SJCRH30 (cell line): ENCODE measurements around the gene GTPBP4. TPM values are rescaled to one million over a fixed set of nuclear protein-coding genes. Genes with fewer than 3 reads are reported as not detected.

ENCODE experiments used
- DNase-seq, 2 experiments: peaks; one replicate each; pipeline ENCODE4 v3.0.0-alpha.2; 2015 to 2020
- H3K27ac ChIP-seq: fragments of 250-450 bp; sonication (Bioruptor Pico); 2 replicates; pipeline ENCODE4 v1.5.1; 2020; ENCODE audit warnings: mild to moderate bottlenecking, moderate library complexity
- H3K27me3 ChIP-seq: fragments of 250-450 bp; sonication (Bioruptor Pico); 2 replicates; pipeline ENCODE4 v1.5.1; 2020; ENCODE audit warnings: mild to moderate bottlenecking, moderate library complexity
- H3K36me3 ChIP-seq: fragments of 250-450 bp; sonication (Bioruptor Pico); 2 replicates; pipeline ENCODE4 v1.5.1; 2020; ENCODE audit warnings: mild to moderate bottlenecking, moderate library complexity
- H3K4me1 ChIP-seq: fragments of 250-450 bp; sonication (Bioruptor Pico); 2 replicates; pipeline ENCODE4 v1.5.1; 2020; ENCODE audit warnings: mild to moderate bottlenecking, moderate library complexity
- H3K4me3 ChIP-seq: fragments of 250-450 bp; sonication (Bioruptor Pico); 2 replicates; pipeline ENCODE4 v1.5.1; 2020; ENCODE audit warnings: mild to moderate bottlenecking, moderate library complexity
- H3K9me3 ChIP-seq: fragments of 250-450 bp; sonication (Bioruptor Pico); replicated peaks from 2 replicates; pipeline ENCODE4 v1.5.1; 2020; ENCODE audit warnings: mild to moderate bottlenecking, moderate library complexity
- total RNA-seq: library from RNA; depleted of rRNA; stranded (reverse); fragments of >200 nt; shearing (Covaris generic); gene quantifications from 2 replicates; pipeline ENCODE4 v1.2.3, GENCODE V29; 2014

GTPBP4 gene
- total RNA-seq, 1 experiment from 2014 or later = 58.5 TPM

DNA sequence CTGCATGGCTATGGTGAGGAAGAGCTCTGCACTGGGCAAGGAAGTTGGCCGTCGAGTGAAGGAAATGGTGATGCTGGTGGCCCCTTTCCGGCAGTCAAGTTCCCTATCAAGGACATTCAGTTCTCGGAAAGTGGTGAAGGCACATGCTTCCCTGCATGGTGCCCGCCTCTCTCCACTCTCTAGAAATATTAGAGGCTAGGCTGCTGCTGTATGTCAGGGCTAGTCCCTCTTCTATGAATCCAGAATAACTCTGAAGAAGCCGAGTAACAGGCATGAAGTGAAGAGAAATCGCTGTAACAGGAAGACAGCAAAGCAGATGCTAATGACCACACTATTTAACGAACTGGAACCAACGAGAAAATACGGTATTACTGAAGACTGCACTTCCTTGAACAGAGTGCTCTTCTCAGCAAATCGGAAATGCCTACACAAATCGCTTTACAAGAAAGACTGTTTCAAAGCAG, 55.3 kb downstream of the GTPBP4 start:
- no peak overlapping the region for H3K27ac ChIP-seq
- DNase-seq = no peak
- peaks cover 34% of the 10 kb centered on the region for H3K36me3 ChIP-seq
- no peaks in the 10 kb centered on the region for H3K9me3 ChIP-seq
- no peaks in the 10 kb centered on the region for H3K4me1 ChIP-seq
- H3K27me3 ChIP-seq = no peaks in the 10 kb centered on the region
- no peak overlapping the region for H3K4me3 ChIP-seq

DNA sequence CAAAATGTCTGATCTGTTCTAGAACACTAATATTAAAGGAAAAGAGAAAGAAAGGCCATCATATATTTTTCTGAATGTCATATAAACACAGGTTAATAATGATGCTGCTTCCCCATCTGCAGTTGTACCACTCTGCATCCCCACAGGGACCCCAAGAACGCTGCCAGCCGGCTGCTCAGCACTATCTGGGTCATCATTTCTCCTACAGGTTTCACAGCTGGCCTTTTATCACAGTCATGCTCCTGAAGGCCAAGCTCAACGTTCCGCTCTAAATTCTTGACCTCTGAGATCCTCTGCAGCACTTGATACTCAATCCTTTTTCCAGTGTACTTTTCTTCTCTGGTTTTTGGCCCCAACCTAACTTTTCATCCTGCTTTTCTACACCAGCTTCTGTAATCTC, 55.9 kb downstream of the GTPBP4 start:
- Histone ChIP-seq H3K4me3 (no peak overlapping the region), H3K9me3 (no peaks in the 10 kb centered on the region), H3K4me1 (no peaks in the 10 kb centered on the region), H3K36me3 (peaks cover 34% of the 10 kb centered on the region), H3K27me3 (no peaks in the 10 kb centered on the region), H3K27ac (no peak overlapping the region)
- no peak for DNase-seq

DNA sequence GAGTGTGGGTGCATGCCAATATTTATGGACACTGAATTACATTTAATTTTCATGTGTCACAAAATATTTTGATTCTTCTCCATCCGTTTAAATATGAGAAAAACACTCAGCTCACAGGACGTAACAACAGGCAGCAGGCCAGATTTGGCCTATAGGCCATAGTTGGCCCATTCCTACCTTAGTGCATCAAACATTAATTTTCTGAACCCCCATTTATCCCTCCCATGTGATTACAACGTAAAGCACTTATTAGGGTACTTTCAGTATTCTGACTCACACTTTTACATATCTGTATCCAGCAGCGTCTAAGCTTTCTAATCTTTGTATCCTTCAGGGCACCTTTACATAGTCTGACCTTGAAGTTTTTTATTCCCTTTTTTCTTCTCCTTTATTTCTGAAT, 56.7 kb downstream of the GTPBP4 start:
- H3K9me3 ChIP-seq = no peaks in the 10 kb centered on the region
- H3K27ac ChIP-seq = no peak overlapping the region
- DNase-seq = no peak
- H3K27me3 ChIP-seq = no peaks in the 10 kb centered on the region
- H3K36me3 ChIP-seq = peaks cover 31% of the 10 kb centered on the region
- no peaks in the 10 kb centered on the region for H3K4me1 ChIP-seq
- no peak overlapping the region for H3K4me3 ChIP-seq

DNA sequence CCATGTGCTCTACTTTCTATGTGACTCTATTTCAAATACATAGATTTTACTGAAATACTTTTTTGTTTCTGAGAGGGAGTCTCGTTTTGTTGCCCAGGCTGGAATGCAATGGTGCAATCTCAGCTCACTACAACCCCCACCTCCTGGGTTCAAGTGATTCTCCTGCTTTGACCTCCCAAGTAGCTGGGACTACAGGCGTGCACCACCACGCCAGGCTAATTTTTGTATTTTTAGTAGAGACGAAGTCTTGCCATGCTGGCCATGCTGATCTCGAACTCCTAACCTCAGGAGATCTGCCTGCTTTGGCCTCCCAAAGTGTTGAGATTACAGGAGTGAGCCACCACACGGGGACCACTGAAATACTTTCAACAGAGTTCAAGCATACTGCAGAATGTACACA, 57.2 kb downstream of the GTPBP4 start:
- H3K4me1 ChIP-seq = no peaks in the 10 kb centered on the region
- peaks cover 26% of the 10 kb centered on the region for H3K36me3 ChIP-seq
- DNase-seq = no peak
- no peaks in the 10 kb centered on the region for H3K9me3 ChIP-seq
- no peak overlapping the region for H3K4me3 ChIP-seq
- H3K27ac ChIP-seq = no peak overlapping the region
- H3K27me3 ChIP-seq = no peaks in the 10 kb centered on the region

DNA sequence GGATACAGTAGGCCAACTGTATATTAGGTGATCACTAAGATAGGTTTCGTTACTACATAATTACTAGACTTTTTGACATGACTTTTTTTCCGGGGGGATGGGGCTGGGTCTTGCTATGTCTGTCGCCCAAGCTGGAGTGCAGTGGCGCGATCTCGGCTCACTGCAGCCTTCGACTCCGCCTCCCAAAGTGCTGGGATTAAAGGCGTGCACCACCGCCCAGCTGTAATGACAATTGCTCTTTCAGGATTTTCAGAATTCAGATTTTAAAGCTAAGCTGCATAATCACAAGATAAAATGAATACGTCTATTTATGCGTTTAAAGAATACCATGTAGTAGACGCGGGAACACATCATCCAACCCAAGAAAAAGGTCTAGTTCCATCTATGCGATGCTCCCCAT, 59.7 kb downstream of the GTPBP4 start:
- Histone ChIP-seq H3K27ac (peak overlapping the region; percentile 83), H3K9me3 (no peaks in the 10 kb centered on the region), H3K36me3 (peaks cover 25% of the 10 kb centered on the region), H3K4me1 (no peaks in the 10 kb centered on the region), H3K27me3 (no peaks in the 10 kb centered on the region), H3K4me3 (peak overlapping the region; percentile 70)
- peak in 1 of 2 experiments; percentile 22 for DNase-seq

DNA sequence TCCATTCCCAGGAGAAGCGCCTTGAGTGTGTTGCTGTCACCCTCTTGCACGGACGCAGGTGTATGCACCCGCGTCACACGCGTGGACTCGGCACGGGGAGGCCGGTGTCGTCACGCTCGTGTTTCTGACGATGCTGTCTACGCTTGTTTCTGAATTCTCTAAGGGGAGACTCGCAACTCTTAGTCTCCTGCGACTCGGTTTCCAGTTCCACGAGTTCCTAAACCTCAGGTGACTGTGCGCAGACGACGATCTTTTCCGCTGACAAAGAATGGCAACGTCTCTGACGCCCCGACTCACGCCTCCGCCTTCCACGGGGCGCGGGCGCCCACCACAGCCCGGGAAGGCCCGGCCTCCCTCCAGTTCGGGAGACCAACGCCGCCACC, 60.1 kb downstream of the GTPBP4 start:
- DNase-seq = no peak
- H3K4me3 ChIP-seq = peak overlapping the region; percentile 70
- H3K27me3 ChIP-seq = no peaks in the 10 kb centered on the region
- H3K9me3 ChIP-seq = no peaks in the 10 kb centered on the region
- H3K27ac ChIP-seq = peak overlapping the region; percentile 83
- H3K36me3 ChIP-seq = peaks cover 21% of the 10 kb centered on the region
- no peaks in the 10 kb centered on the region for H3K4me1 ChIP-seq

DNA sequence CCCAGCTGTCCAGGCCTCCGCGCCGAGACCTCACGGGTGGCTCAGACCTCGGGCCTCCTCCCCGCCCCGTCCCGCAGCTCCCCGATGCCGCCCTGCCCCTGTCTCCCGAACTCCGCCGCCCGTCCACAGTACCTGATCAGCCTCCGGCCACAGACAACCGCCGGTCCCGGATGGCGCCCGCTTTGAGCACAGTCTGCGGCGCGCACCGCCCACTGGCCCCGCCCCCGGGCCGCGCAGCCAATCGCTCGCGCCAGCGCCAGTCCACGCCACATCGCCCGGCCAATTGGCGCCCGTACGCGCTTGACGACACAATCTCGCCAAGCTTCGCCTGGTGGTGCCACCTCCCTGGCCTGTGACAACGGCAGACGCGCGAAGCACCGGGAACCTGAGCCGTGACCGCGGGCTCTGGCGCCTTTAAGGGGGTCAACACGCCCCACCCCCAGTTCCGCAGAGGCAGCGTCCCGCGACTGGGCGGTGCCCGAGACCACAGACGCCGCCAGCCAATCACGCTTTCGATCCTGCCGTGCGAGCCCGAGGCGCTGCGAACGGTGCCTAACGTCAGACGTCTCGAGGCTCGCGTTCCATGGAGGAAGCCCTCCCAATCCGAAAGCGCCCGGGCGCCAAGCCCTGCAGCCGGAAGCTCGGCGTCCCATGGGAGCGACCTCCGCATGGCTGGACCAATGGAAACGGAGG, 60.6 kb downstream of the GTPBP4 start, which contains the start of gene IDI1:
Gene IDI1 (minus strand): TSS at position 388 of the 693 bp plus-strand sequence. CDS start 116 bp downstream, at position 272.
- no peaks in the 10 kb centered on the region for H3K9me3 ChIP-seq
- peaks cover 19% of the 10 kb centered on the region for H3K36me3 ChIP-seq
- DNase-seq = peak; percentile 96 to 97
- H3K4me3 ChIP-seq = peak within 1 kb of the TSS; percentile 70
- H3K4me1 ChIP-seq = no peaks in the 10 kb centered on the region
- no peaks in the 10 kb centered on the region for H3K27me3 ChIP-seq
- peak within 1 kb of the TSS; percentile 83 for H3K27ac ChIP-seq

DNA sequence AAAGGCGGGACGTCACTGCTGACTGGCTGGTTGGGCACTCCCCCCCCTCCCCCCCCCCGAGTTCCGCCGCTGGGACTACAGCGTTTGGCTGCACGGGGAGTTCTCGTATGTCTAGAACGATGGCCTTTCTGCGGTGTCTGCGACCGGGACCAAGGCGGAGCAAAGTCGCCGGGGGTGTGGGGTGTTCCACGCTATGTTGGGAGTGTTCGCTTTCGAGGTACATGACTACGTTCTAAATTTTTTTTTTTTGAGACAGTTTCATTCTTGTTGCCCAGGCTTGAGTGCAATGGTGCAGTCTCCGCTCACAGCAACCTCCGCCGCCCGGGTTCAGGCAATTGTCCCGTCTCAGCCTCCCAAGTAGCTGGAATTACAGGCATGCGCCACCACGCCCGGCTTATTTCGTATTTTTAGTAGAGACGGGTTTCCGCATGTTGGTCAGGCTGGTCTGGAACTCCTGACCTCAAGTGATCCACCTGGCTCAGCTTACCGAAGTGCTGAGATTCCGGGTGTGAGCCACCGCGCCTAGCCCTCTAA, 61.3 kb downstream of the GTPBP4 start:
- Histone ChIP-seq H3K4me1 (no peaks in the 10 kb centered on the region), H3K27me3 (no peaks in the 10 kb centered on the region)
- peak in 1 of 2 experiments; percentile 31 for DNase-seq

DNA sequence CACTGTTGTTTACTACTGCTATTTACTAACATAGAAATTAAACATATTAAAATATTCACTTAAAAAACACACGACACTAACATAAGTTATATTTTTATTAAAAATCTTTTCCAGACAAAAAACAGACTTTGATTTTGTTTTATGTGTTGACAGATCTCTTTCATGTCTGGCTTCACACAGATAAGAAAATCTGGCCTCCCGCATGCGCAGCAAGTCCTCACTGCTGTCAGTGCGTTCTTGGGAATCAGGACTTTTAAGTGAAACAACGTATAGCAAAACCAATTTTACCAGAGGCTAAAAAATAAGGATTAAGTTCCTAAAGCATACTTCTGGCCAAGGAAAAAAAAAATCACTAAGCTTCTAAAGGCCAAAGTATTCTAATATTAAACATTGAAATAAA, 61.9 kb downstream of the GTPBP4 start:
- Histone ChIP-seq H3K27me3 (no peaks in the 10 kb centered on the region), H3K27ac (no peak overlapping the region), H3K9me3 (no peaks in the 10 kb centered on the region), H3K4me1 (no peaks in the 10 kb centered on the region), H3K4me3 (peak overlapping the region; percentile 70), H3K36me3 (peaks cover 20% of the 10 kb centered on the region)
- DNase-seq = no peak

More for the DNA sequence above, 61.3 kb downstream of the GTPBP4 start:
- H3K4me3 ChIP-seq = peak overlapping the region; percentile 70
- no peaks in the 10 kb centered on the region for H3K9me3 ChIP-seq
- peaks cover 20% of the 10 kb centered on the region for H3K36me3 ChIP-seq
- H3K27ac ChIP-seq = peak overlapping the region; percentile 83

DNA sequence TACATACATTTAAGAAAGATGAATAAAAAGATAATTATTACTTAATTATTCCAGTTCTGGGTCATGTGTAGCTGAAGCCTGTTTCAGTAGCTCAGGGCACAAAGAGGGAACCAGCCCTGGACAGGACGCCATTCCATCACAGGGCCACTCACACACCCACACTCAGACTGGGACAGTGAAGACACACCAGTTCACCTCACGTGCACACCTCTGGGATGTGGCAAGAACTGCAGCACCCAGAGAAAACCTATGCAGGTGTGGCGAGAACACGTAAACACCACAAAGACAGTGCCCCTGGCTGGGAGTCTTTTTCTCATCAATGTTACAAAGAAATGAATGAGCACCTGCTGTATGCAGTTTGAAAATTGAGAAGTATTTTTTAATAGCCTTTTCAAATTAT, 62.3 kb downstream of the GTPBP4 start:
- H3K36me3 ChIP-seq = peaks cover 20% of the 10 kb centered on the region
- no peak for DNase-seq
- no peak overlapping the region for H3K27ac ChIP-seq
- H3K27me3 ChIP-seq = no peaks in the 10 kb centered on the region
- no peaks in the 10 kb centered on the region for H3K4me1 ChIP-seq
- no peaks in the 10 kb centered on the region for H3K9me3 ChIP-seq
- H3K4me3 ChIP-seq = peak overlapping the region; percentile 70; the same call in 1 of the 2 replicates

DNA sequence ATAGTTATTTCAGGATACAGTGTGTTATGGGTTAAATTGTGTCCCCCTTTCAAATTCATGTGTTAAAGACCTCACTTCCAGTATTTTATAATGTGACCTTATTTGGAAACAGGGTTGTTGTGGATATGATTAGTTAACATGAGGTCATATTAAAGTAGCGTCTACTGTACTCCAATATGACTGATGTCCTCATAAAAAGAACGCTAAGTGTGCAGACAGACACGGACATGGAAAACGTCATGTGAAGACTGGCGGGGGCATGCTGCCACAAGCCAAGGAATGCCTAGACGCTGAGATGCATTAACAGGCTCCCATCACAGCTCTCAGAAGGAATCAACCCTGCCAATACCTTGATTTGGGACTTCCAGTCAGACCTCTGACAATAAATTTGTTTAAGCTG, 66.5 kb downstream of the GTPBP4 start:
- no peaks in the 10 kb centered on the region for H3K9me3 ChIP-seq
- DNase-seq = no peak
- H3K36me3 ChIP-seq = peaks cover 16% of the 10 kb centered on the region
- no peak overlapping the region for H3K27ac ChIP-seq
- no peak overlapping the region for H3K4me3 ChIP-seq
- no peaks in the 10 kb centered on the region for H3K27me3 ChIP-seq
- no peaks in the 10 kb centered on the region for H3K4me1 ChIP-seq

DNA sequence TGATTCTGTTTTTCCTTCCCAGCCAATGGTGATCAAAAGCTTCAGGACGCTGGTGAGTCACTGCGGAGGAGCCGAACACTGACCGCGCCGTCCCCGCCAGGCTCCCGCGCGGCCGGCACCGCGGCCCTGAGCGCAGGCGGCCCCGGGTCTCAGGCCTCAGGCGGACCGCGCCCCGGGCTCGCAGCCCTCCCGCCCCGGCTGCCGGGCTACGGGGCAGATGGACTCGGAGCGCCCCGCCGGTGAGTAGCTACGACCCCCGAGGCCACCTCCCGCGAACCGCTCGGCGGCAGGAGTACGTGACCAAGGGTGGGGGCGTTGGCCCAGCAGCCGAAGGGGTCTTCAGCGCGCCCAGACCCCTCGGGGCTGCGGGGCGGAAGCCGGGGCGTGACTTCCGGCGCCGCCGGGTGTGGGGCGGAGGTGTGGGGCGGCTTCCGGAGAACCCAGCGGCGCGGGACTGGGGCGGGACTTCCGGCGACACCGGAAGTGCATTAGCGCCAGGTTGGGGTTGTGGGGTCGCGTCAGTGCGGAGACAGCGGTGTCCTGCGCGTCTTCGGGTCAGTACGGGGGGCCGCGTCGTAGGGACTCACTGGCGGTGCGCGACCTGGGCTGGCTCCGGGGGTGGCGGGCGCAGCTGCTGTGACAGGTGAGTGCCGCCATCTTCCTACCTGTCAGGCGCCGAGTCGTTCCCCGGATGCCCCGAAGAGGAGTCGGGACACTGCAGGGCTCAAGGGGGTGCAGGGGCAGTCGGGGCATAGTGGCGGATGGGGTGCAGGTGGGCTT, 68.3 kb downstream of the GTPBP4 start, which contains the start of gene WDR37:
Gene WDR37 (plus strand): TSS at position 60 of the 780 bp plus-strand sequence. CDS start 15,771 bp downstream, outside the sequence.
- Histone ChIP-seq H3K4me3 (peak within 1 kb of the TSS; percentile 94), H3K9me3 (no peaks in the 10 kb centered on the region), H3K4me1 (no peaks in the 10 kb centered on the region), H3K27ac (peak within 1 kb of the TSS; percentile 84), H3K27me3 (no peaks in the 10 kb centered on the region), H3K36me3 (peaks cover 10% of the 10 kb centered on the region)
- peak; percentile 79 to 81 for DNase-seq

DNA sequence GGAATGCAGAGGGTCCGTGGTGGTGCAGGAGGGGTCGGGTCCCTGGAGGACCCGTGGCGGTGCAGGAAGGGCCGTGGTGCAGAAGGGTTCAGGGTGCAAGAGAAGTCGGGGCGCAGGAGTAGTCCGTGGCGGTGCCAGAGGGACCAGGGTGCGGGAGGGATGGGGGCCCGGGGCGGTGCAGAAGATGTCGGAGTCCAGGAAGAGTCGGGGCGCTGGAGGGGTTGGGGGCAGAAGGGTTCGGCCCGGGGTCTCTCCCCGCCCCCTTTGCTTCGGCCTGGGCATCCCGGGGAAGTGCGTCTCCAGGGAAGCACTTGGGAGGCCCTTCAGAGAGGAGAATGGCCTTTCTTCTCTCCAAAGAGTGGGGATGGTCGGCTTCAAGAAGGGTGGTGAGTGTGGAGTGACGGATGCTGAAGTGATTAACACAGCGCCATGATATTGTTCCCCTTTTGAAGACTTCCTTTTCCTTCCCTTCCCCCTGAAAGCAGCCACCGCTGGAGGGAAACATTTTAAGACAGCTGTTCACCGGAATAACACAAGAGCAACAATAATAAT, 68.9 kb downstream of the GTPBP4 start:
- DNase-seq = no peak
- no peak overlapping the region for H3K27ac ChIP-seq
- no peaks in the 10 kb centered on the region for H3K4me1 ChIP-seq
- H3K36me3 ChIP-seq = peaks cover 9% of the 10 kb centered on the region
- H3K4me3 ChIP-seq = peak overlapping the region; percentile 94
- no peaks in the 10 kb centered on the region for H3K27me3 ChIP-seq
- H3K9me3 ChIP-seq = no peaks in the 10 kb centered on the region

DNA sequence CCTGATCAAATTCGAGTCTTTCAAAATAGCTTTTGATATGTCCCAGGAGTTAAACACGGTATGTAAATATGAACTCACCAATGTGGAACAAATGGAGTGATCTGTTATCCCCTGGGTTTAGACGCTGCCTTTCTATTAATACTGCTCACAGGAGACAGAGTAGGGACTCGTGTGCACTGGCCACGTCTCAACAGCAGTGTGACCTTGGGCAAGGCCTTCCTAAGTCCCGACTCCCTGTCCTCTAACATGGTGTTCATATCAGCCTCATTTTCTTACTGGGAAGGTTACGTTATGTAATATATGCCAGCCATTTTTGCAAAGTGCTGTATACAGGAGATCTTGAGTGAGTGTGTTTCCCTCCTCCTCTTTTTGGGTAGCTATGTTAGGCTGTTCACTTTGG, 69.8 kb downstream of the GTPBP4 start:
- Histone ChIP-seq H3K27me3 (no peaks in the 10 kb centered on the region), H3K36me3 (peaks cover 3% of the 10 kb centered on the region; the same call in 1 of the 2 replicates), H3K4me3 (peak overlapping the region; percentile 94), H3K27ac (no peak overlapping the region), H3K9me3 (no peaks in the 10 kb centered on the region), H3K4me1 (no peaks in the 10 kb centered on the region)
- no peak for DNase-seq

DNA sequence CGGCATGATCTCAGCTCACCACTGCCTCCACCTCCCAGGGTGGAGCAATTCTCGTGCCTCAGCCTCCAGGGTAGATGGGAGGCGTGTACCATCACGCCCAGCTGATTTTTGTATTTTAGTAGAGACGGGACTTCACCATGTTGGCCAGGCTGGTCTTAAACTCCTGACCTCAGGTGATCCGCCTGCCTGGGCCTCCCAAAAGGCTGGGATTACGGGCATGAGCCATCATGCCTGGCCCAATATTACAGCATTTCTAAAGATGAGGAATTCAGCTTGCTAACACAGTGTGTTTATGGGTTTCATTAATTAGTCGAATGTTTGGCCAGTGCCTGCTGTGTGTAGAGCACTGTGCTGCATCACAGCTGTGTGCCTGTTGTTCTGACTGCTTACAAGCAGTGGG, 71.7 kb downstream of the GTPBP4 start:
- DNase-seq = no peak

More for the DNA sequence above, 71.7 kb downstream of the GTPBP4 start:
- no peaks in the 10 kb centered on the region for H3K4me1 ChIP-seq
- H3K36me3 ChIP-seq = no peaks in the 10 kb centered on the region
- H3K27me3 ChIP-seq = no peaks in the 10 kb centered on the region
- no peak overlapping the region for H3K4me3 ChIP-seq
- H3K9me3 ChIP-seq = no peaks in the 10 kb centered on the region
- H3K27ac ChIP-seq = no peak overlapping the region
